ENCODE results near the gene RAB12. TPM values are rescaled to one million over a fixed set of nuclear protein-coding genes. Genes with fewer than 3 reads are reported as not detected.

RAB12 gene
- total and polyA plus RNA-seq, 2 of the 13 experiments (the other 11 are each of a cell fraction or from before 2014, with no cell fraction given) = 9.5 to 25.3 TPM

DNA sequence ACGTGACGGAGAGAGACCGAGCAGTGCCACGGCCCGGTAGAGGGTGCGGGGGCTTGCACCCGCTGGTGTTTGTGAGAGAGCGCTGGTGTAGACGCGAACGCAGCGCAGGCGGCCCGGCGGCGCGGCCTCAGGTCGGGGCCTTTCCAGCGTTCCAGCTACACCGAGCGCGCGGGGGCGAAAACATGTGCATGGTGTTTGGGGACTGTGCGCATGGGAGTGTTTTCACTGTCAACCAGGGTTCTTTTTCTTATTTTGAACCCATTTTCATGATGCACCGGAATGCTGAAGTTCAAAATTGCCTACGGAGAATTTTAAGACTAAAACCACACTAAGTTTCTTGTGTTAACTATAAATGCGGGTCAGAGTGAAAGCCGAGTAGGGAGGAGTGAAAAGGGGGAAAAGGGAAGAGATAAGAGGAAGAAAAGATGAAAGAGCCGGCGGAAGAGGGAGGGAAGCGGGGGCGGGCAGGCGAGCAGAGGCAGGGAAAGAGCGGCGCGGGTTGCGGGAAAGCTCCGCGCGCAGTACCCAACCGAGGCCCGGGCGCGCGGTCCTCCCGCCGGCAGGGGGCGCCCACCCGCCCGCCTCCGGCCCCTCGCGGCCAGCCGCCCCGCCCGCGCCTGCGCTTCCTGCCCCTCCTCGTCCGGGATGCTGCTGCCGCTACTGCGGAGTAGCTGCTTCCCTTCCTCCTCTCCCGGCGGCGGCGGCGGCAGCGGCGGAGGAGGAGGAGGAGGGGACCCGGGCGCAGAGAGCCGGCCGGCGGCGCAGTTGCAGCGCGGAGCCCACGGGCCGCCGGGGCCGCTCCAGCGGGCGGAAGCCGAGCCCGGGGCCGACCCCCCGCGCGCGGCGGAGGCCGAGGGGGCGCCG is at the start of gene RAB12 (continued):
- TF ChIP-seq CEBPZ (IDR thresholded peaks at IDR 0.05; ENCODE audit: low read length) (no peak), ZNF17 (CRISPR knock-in tag; IDR thresholded peaks at IDR 0.05) (no peak), PRPF4 (IDR thresholded peaks at IDR 0.05; ENCODE audit: low read depth, low read length, poor library complexity, severe bottlenecking) (peak; percentile 82), SKIL (CRISPR knock-in tag; IDR thresholded peaks at IDR 0.05; ENCODE audit: borderline replicate concordance) (no peak), ZNF44 (CRISPR knock-in tag; IDR thresholded peaks at IDR 0.05) (no peak), KDM5B (CRISPR knock-in tag; IDR thresholded peaks at IDR 0.05; ENCODE audit: borderline replicate concordance) (peak; percentile 48; the same call in 1 of the 2 replicates), ZNF704 (CRISPR knock-in tag; IDR thresholded peaks at IDR 0.05; ENCODE audit: borderline replicate concordance) (no peak), ZBTB26 (CRISPR knock-in tag; IDR thresholded peaks at IDR 0.05; ENCODE audit: borderline replicate concordance) (no peak), ZNF616 (CRISPR knock-in tag; IDR thresholded peaks at IDR 0.05; ENCODE audit: low read depth) (no peak), SOX6 (IDR thresholded peaks at IDR 0.05) (no peak), SOX6 (CRISPR knock-in tag; IDR thresholded peaks at IDR 0.05) (peak; percentile 17; the same call in 1 of the 2 replicates), PREB (CRISPR knock-in tag; IDR thresholded peaks at IDR 0.05) (no peak)
- TF ChIP-seq, protein P1, sequence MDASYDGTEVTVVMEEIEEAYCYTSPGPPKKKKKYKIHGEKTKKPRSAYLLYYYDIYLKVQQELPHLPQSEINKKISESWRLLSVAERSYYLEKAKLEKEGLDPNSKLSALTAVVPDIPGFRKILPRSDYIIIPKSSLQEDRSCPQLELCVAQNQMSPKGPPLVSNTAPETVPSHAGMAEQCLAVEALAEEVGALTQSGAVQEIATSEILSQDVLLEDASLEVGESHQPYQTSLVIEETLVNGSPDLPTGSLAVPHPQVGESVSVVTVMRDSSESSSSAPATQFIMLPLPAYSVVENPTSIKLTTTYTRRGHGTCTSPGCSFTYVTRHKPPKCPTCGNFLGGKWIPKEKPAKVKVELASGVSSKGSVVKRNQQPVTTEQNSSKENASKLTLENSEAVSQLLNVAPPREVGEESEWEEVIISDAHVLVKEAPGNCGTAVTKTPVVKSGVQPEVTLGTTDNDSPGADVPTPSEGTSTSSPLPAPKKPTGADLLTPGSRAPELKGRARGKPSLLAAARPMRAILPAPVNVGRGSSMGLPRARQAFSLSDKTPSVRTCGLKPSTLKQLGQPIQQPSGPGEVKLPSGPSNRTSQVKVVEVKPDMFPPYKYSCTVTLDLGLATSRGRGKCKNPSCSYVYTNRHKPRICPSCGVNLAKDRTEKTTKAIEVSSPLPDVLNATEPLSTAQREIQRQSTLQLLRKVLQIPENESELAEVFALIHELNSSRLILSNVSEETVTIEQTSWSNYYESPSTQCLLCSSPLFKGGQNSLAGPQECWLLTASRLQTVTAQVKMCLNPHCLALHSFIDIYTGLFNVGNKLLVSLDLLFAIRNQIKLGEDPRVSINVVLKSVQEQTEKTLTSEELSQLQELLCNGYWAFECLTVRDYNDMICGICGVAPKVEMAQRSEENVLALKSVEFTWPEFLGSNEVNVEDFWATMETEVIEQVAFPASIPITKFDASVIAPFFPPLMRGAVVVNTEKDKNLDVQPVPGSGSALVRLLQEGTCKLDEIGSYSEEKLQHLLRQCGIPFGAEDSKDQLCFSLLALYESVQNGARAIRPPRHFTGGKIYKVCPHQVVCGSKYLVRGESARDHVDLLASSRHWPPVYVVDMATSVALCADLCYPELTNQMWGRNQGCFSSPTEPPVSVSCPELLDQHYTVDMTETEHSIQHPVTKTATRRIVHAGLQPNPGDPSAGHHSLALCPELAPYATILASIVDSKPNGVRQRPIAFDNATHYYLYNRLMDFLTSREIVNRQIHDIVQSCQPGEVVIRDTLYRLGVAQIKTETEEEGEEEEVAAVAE (CRISPR knock-in tag; IDR thresholded peaks at IDR 0.05; ENCODE audit: borderline replicate concordance) = no peak

Data from HepG2 (cell line).